ENCODE measurements around the gene DAZAP1. TPM values are rescaled to one million over a fixed set of nuclear protein-coding genes. Genes with fewer than 3 reads are reported as not detected.

Gene DAZAP1
- polyA plus RNA-seq, 2 donors: 64.9 to 75.3 TPM

- Histone ChIP-seq H3K27ac (ENCODE audit: low read depth in 2 of 2, low read length in 1 of 2) (peak overlapping the region; percentile 95 to 97), H3K4me3 (ENCODE audit: low read depth in 1 of 2, low read length in 2 of 2) (peak overlapping the region; percentile 87 to 97), H3K4me1 (ENCODE audit: control insufficient read depth in 2 of 2, insufficient read depth in 2 of 2, low read length in 1 of 2) (peaks cover 29 to 42% of the 10 kb centered on the region in 2 donors), H3K27me3 (ENCODE audit: control insufficient read depth in 1 of 2, insufficient read depth in 2 of 2, low read length in 2 of 2) (no peaks in the 10 kb centered on the region), H3K36me3 (ENCODE audit: control insufficient read depth in 2 of 2, insufficient read depth in 2 of 2, low read length in 1 of 2) (peaks cover 0 to 15% of the 10 kb centered on the region in 2 donors), H3K9me3 (ENCODE audit: control insufficient read depth in 2 of 2, insufficient read depth in 1 of 2, low read depth in 1 of 2, low read length in 1 of 2) (no peaks in the 10 kb centered on the region)
- WGBS, 2 donors: 37 to 41% methylated on average over 33 of the region's 33 CpGs
Measured at GRCh38 chr19:1409204-1410005, 2.0 kb downstream of the DAZAP1 start.

GRCh38 chr19:1410136-1410786 is 2.9 kb downstream of the DAZAP1 start:
- WGBS, 2 donors: 59 to 63% methylated on average over 21 to 23 of the region's 23 CpGs
- H3K4me1 ChIP-seq (ENCODE audit: control insufficient read depth in 2 of 2, insufficient read depth in 2 of 2, low read length in 1 of 2): peaks cover 29 to 44% of the 10 kb centered on the region in 2 donors
- H3K27me3 ChIP-seq (ENCODE audit: control insufficient read depth in 1 of 2, insufficient read depth in 2 of 2, low read length in 2 of 2): no peaks in the 10 kb centered on the region
- H3K36me3 ChIP-seq (ENCODE audit: control insufficient read depth in 2 of 2, insufficient read depth in 2 of 2, low read length in 1 of 2): peaks cover 0 to 15% of the 10 kb centered on the region in 2 donors
- peak overlapping the region in 1 of 2 donors; percentile 97 for H3K4me3 ChIP-seq (ENCODE audit: low read depth in 1 of 2, low read length in 2 of 2)
- no peaks in the 10 kb centered on the region for H3K9me3 ChIP-seq (ENCODE audit: control insufficient read depth in 2 of 2, insufficient read depth in 1 of 2, low read depth in 1 of 2, low read length in 1 of 2)
- H3K27ac ChIP-seq (ENCODE audit: low read depth in 2 of 2, low read length in 1 of 2): peak overlapping the region in 1 of 2 donors; percentile 54

- H3K4me3 ChIP-seq (ENCODE audit: low read depth in 1 of 2, low read length in 2 of 2): no peak overlapping the region
- no peaks in the 10 kb centered on the region for H3K9me3 ChIP-seq (ENCODE audit: control insufficient read depth in 2 of 2, insufficient read depth in 1 of 2, low read depth in 1 of 2, low read length in 1 of 2)
- peak overlapping the region in 1 of 2 donors; percentile 44 for H3K27ac ChIP-seq (ENCODE audit: low read depth in 2 of 2, low read length in 1 of 2)
- WGBS, 2 donors: 62 to 68% methylated on average over 9 of the region's 9 CpGs
- H3K4me1 ChIP-seq (ENCODE audit: control insufficient read depth in 2 of 2, insufficient read depth in 2 of 2, low read length in 1 of 2): peaks cover 30 to 49% of the 10 kb centered on the region in 2 donors
- H3K27me3 ChIP-seq (ENCODE audit: control insufficient read depth in 1 of 2, insufficient read depth in 2 of 2, low read length in 2 of 2): no peaks in the 10 kb centered on the region
- H3K36me3 ChIP-seq (ENCODE audit: control insufficient read depth in 2 of 2, insufficient read depth in 2 of 2, low read length in 1 of 2): peaks cover 0 to 15% of the 10 kb centered on the region in 2 donors
Measured at GRCh38 chr19:1410789-1411188, 3.4 kb downstream of the DAZAP1 start.

GRCh38 chr19:1411255-1412191 is 4.1 kb downstream of the DAZAP1 start:
- H3K9me3 ChIP-seq (ENCODE audit: control insufficient read depth in 2 of 2, insufficient read depth in 1 of 2, low read depth in 1 of 2, low read length in 1 of 2): no peaks in the 10 kb centered on the region
- 62 to 63% methylated on average over 29 of the region's 29 CpGs for WGBS, 2 donors
- peak overlapping the region; percentile 40 to 44 for H3K27ac ChIP-seq (ENCODE audit: low read depth in 2 of 2, low read length in 1 of 2)
- H3K36me3 ChIP-seq (ENCODE audit: control insufficient read depth in 2 of 2, insufficient read depth in 2 of 2, low read length in 1 of 2): peaks cover 0 to 15% of the 10 kb centered on the region in 2 donors
- H3K4me1 ChIP-seq (ENCODE audit: control insufficient read depth in 2 of 2, insufficient read depth in 2 of 2, low read length in 1 of 2): peaks cover 38 to 56% of the 10 kb centered on the region in 2 donors
- H3K27me3 ChIP-seq (ENCODE audit: control insufficient read depth in 1 of 2, insufficient read depth in 2 of 2, low read length in 2 of 2): no peaks in the 10 kb centered on the region
- no peak overlapping the region for H3K4me3 ChIP-seq (ENCODE audit: low read depth in 1 of 2, low read length in 2 of 2)

GRCh38 chr19:1412323-1412923 is 5.0 kb downstream of the DAZAP1 start:
- H3K4me1 ChIP-seq (ENCODE audit: control insufficient read depth in 2 of 2, insufficient read depth in 2 of 2, low read length in 1 of 2): peaks cover 44 to 64% of the 10 kb centered on the region in 2 donors
- peak overlapping the region in 1 of 2 donors; percentile 27 for H3K27ac ChIP-seq (ENCODE audit: low read depth in 2 of 2, low read length in 1 of 2)
- H3K9me3 ChIP-seq (ENCODE audit: control insufficient read depth in 2 of 2, insufficient read depth in 1 of 2, low read depth in 1 of 2, low read length in 1 of 2): no peaks in the 10 kb centered on the region
- 64 to 68% methylated on average over 21 of the region's 21 CpGs for WGBS, 2 donors
- peaks cover 0 to 19% of the 10 kb centered on the region in 2 donors for H3K36me3 ChIP-seq (ENCODE audit: control insufficient read depth in 2 of 2, insufficient read depth in 2 of 2, low read length in 1 of 2)
- no peak overlapping the region for H3K4me3 ChIP-seq (ENCODE audit: low read depth in 1 of 2, low read length in 2 of 2)
- no peaks in the 10 kb centered on the region for H3K27me3 ChIP-seq (ENCODE audit: control insufficient read depth in 1 of 2, insufficient read depth in 2 of 2, low read length in 2 of 2)

GRCh38 chr19:1412995-1413800 is 5.8 kb downstream of the DAZAP1 start:
- H3K27me3 ChIP-seq (ENCODE audit: control insufficient read depth in 1 of 2, insufficient read depth in 2 of 2, low read length in 2 of 2): no peaks in the 10 kb centered on the region
- 64 to 69% methylated on average over 36 of the region's 36 CpGs for WGBS, 2 donors
- H3K36me3 ChIP-seq (ENCODE audit: control insufficient read depth in 2 of 2, insufficient read depth in 2 of 2, low read length in 1 of 2): peaks cover 0 to 20% of the 10 kb centered on the region in 2 donors
- H3K27ac ChIP-seq (ENCODE audit: low read depth in 2 of 2, low read length in 1 of 2): peak overlapping the region; percentile 22 to 58
- H3K4me3 ChIP-seq (ENCODE audit: low read depth in 1 of 2, low read length in 2 of 2): no peak overlapping the region
- no peaks in the 10 kb centered on the region for H3K9me3 ChIP-seq (ENCODE audit: control insufficient read depth in 2 of 2, insufficient read depth in 1 of 2, low read depth in 1 of 2, low read length in 1 of 2)
- peaks cover 44 to 71% of the 10 kb centered on the region in 2 donors for H3K4me1 ChIP-seq (ENCODE audit: control insufficient read depth in 2 of 2, insufficient read depth in 2 of 2, low read length in 1 of 2)

- peak overlapping the region; percentile 83 to 95 for H3K27ac ChIP-seq (ENCODE audit: low read depth in 2 of 2, low read length in 1 of 2)
- 37 to 45% methylated on average over 28 of the region's 28 CpGs for WGBS, 2 donors
- H3K4me1 ChIP-seq (ENCODE audit: control insufficient read depth in 2 of 2, insufficient read depth in 2 of 2, low read length in 1 of 2): peaks cover 27 to 53% of the 10 kb centered on the region in 2 donors
- H3K36me3 ChIP-seq (ENCODE audit: control insufficient read depth in 2 of 2, insufficient read depth in 2 of 2, low read length in 1 of 2): peaks cover under 1 to 43% of the 10 kb centered on the region in 2 donors
- no peaks in the 10 kb centered on the region for H3K27me3 ChIP-seq (ENCODE audit: control insufficient read depth in 1 of 2, insufficient read depth in 2 of 2, low read length in 2 of 2)
- no peaks in the 10 kb centered on the region for H3K9me3 ChIP-seq (ENCODE audit: control insufficient read depth in 2 of 2, insufficient read depth in 1 of 2, low read depth in 1 of 2, low read length in 1 of 2)
- H3K4me3 ChIP-seq (ENCODE audit: low read depth in 1 of 2, low read length in 2 of 2): no peak overlapping the region
Measured at GRCh38 chr19:1416014-1416841, 8.8 kb downstream of the DAZAP1 start.

GRCh38 chr19:1417145-1417544 is 9.8 kb downstream of the DAZAP1 start:
- H3K27me3 ChIP-seq (ENCODE audit: control insufficient read depth in 1 of 2, insufficient read depth in 2 of 2, low read length in 2 of 2): no peaks in the 10 kb centered on the region
- 54 to 72% methylated on average over 21 of the region's 21 CpGs for WGBS, 2 donors
- no peaks in the 10 kb centered on the region for H3K9me3 ChIP-seq (ENCODE audit: control insufficient read depth in 2 of 2, insufficient read depth in 1 of 2, low read depth in 1 of 2, low read length in 1 of 2)
- peak overlapping the region; percentile 83 to 95 for H3K27ac ChIP-seq (ENCODE audit: low read depth in 2 of 2, low read length in 1 of 2)
- H3K36me3 ChIP-seq (ENCODE audit: control insufficient read depth in 2 of 2, insufficient read depth in 2 of 2, low read length in 1 of 2): peaks cover 5 to 53% of the 10 kb centered on the region in 2 donors
- H3K4me3 ChIP-seq (ENCODE audit: low read depth in 1 of 2, low read length in 2 of 2): no peak overlapping the region
- peaks cover 19 to 44% of the 10 kb centered on the region in 2 donors for H3K4me1 ChIP-seq (ENCODE audit: control insufficient read depth in 2 of 2, insufficient read depth in 2 of 2, low read length in 1 of 2)
